ENCODE data around the gene KIF14. TPM values are rescaled to one million over a fixed set of nuclear protein-coding genes. Genes with fewer than 3 reads are reported as not detected.

The KIF14 gene
- total and polyA plus RNA-seq, 2 donors (not counting 1 experiment from before 2014, with no cell fraction given) = 2.2 to 4.0 TPM

DNA sequence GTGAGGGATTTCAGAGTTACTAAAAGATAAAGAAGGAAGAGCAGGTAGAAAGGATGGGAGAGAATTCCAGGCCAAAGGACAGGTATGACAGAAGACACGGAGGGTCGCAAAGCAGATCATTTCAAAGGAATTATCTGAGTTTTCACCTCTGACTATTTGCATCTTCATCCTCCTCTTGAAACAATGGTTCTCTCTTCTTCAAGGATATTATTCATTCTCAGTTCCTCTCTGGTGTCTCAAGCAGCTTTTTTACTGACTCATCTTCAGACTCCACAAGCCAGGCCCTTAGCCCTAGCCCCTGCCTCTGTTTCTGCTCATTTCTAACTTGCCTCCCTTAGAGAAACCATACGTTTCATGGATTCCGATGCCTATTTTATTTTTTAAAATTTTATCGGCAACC is 34.1 kb upstream of the KIF14 start:
- TF ChIP-seq, protein P1, sequence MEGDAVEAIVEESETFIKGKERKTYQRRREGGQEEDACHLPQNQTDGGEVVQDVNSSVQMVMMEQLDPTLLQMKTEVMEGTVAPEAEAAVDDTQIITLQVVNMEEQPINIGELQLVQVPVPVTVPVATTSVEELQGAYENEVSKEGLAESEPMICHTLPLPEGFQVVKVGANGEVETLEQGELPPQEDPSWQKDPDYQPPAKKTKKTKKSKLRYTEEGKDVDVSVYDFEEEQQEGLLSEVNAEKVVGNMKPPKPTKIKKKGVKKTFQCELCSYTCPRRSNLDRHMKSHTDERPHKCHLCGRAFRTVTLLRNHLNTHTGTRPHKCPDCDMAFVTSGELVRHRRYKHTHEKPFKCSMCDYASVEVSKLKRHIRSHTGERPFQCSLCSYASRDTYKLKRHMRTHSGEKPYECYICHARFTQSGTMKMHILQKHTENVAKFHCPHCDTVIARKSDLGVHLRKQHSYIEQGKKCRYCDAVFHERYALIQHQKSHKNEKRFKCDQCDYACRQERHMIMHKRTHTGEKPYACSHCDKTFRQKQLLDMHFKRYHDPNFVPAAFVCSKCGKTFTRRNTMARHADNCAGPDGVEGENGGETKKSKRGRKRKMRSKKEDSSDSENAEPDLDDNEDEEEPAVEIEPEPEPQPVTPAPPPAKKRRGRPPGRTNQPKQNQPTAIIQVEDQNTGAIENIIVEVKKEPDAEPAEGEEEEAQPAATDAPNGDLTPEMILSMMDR (conservative IDR thresholded peaks at IDR 0.05 in 1 of 2, IDR thresholded peaks at IDR 0.05 in 1 of 2; ENCODE audit: low read depth in 1 of 2, low read length in 2 of 2) = no peak
- no peak for TF ChIP-seq EZH2 (IDR thresholded peaks at IDR 0.05; ENCODE audit: low read length, missing control alignments)
- no peak overlapping the region for H3K27ac ChIP-seq (ENCODE audit: insufficient read depth, low read length)
- no peaks in the 10 kb centered on the region for H3K9me3 ChIP-seq (ENCODE audit: control insufficient read depth, insufficient read depth, low read depth, low read length)
- no peak overlapping the region for H2AFZ ChIP-seq (ENCODE audit: low read length)
- no peak overlapping the region for H3K9ac ChIP-seq (ENCODE audit: insufficient read depth, low read length)
- H3K4me2 ChIP-seq (ENCODE audit: extremely low read depth, insufficient read depth, low read length) = no peak overlapping the region
- no peaks in the 10 kb centered on the region for H3K27me3 ChIP-seq (ENCODE audit: control insufficient read depth, insufficient read depth, low read length)
- H3K79me2 ChIP-seq (ENCODE audit: control insufficient read depth, insufficient read depth, low read length) = no peaks in the 10 kb centered on the region
- no peaks in the 10 kb centered on the region for H3K4me1 ChIP-seq (ENCODE audit: control insufficient read depth, extremely low read depth, insufficient read depth, low read length)
- H3K4me3 ChIP-seq (replicated peaks in 1 of 4; ENCODE audit: control extremely low read depth in 1 of 4, insufficient read depth in 1 of 4, low read depth in 3 of 4, low read length in 4 of 4) = no peak overlapping the region
- H4K20me1 ChIP-seq (ENCODE audit: control insufficient read depth, extremely low read depth, insufficient read depth, low read length) = no peaks in the 10 kb centered on the region
- DNase-seq (ENCODE audit: low read depth in 2 of 2) = no peak
- peaks cover 5% of the 10 kb centered on the region for H3K36me3 ChIP-seq (ENCODE audit: control insufficient read depth, insufficient read depth, low read length)

DNA sequence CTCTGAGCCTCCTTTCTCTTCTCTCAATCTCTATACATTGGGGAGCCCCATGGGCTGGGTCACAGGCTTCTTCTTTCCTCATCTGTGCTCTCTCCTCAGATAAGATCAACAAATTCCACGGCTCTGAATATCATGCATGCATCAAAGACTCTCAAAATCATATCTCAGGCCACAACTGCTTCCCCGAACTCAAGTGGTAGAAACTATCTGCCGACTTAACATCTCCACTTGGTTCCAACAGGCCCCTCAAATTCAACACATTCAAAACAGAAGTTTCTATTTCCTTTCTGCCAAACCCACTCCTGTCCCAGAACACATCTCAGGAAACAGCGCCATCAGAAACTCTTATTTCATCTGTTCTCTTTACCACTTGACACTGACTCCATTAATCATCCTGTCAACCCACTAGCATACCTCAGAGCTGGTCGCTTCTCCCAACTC is 32.5 kb upstream of the KIF14 start:
- Histone ChIP-seq H3K79me2 (ENCODE audit: control insufficient read depth, insufficient read depth, low read length) (no peaks in the 10 kb centered on the region), H3K27ac (ENCODE audit: insufficient read depth, low read length) (no peak overlapping the region), H3K9ac (ENCODE audit: insufficient read depth, low read length) (no peak overlapping the region), H2AFZ (ENCODE audit: low read length) (no peak overlapping the region), H4K20me1 (ENCODE audit: control insufficient read depth, extremely low read depth, insufficient read depth, low read length) (no peaks in the 10 kb centered on the region), H3K4me3 (replicated peaks in 1 of 4; ENCODE audit: control extremely low read depth in 1 of 4, insufficient read depth in 1 of 4, low read depth in 3 of 4, low read length in 4 of 4) (no peak overlapping the region), H3K9me3 (ENCODE audit: control insufficient read depth, insufficient read depth, low read depth, low read length) (no peaks in the 10 kb centered on the region), H3K36me3 (ENCODE audit: control insufficient read depth, insufficient read depth, low read length) (peaks cover 4% of the 10 kb centered on the region), H3K4me2 (ENCODE audit: extremely low read depth, insufficient read depth, low read length) (no peak overlapping the region), H3K4me1 (ENCODE audit: control insufficient read depth, extremely low read depth, insufficient read depth, low read length) (no peaks in the 10 kb centered on the region), H3K27me3 (ENCODE audit: control insufficient read depth, insufficient read depth, low read length) (no peaks in the 10 kb centered on the region)
- TF ChIP-seq EZH2 (IDR thresholded peaks at IDR 0.05; ENCODE audit: low read length, missing control alignments) = no peak
- TF ChIP-seq, protein P1 (conservative IDR thresholded peaks at IDR 0.05 in 1 of 2, IDR thresholded peaks at IDR 0.05 in 1 of 2; ENCODE audit: low read depth in 1 of 2, low read length in 2 of 2) = no peak
- DNase-seq (ENCODE audit: low read depth in 2 of 2) = no peak

DNA sequence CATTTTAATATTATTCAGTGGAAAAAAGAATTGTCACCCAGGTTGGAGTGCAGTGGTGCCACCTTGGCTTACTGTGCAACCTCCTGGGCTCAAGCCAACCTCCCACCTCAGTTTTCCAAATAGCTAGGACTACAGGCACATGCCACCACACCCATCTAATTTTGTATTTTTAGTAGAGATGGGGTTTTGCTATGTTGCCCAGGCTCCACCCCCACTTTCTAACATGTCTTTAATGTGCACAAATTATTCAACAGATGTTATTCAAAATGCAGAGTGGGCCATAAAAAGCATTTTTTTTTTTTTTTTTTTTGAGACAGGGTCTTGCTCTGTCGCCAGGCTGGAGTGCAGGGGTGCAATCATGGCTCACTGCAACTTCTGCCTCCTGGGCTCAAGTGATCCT is 31.8 kb upstream of the KIF14 start:
- no peaks in the 10 kb centered on the region for H3K9me3 ChIP-seq (ENCODE audit: control insufficient read depth, insufficient read depth, low read depth, low read length)
- H4K20me1 ChIP-seq (ENCODE audit: control insufficient read depth, extremely low read depth, insufficient read depth, low read length) = no peaks in the 10 kb centered on the region
- H3K79me2 ChIP-seq (ENCODE audit: control insufficient read depth, insufficient read depth, low read length) = no peaks in the 10 kb centered on the region
- H2AFZ ChIP-seq (ENCODE audit: low read length) = no peak overlapping the region
- no peak overlapping the region for H3K4me3 ChIP-seq (replicated peaks in 1 of 4; ENCODE audit: control extremely low read depth in 1 of 4, insufficient read depth in 1 of 4, low read depth in 3 of 4, low read length in 4 of 4)
- H3K27ac ChIP-seq (ENCODE audit: insufficient read depth, low read length) = no peak overlapping the region
- DNase-seq (ENCODE audit: low read depth in 2 of 2) = no peak
- no peaks in the 10 kb centered on the region for H3K4me1 ChIP-seq (ENCODE audit: control insufficient read depth, extremely low read depth, insufficient read depth, low read length)
- H3K36me3 ChIP-seq (ENCODE audit: control insufficient read depth, insufficient read depth, low read length) = peaks cover 1% of the 10 kb centered on the region
- no peak overlapping the region for H3K9ac ChIP-seq (ENCODE audit: insufficient read depth, low read length)
- H3K27me3 ChIP-seq (ENCODE audit: control insufficient read depth, insufficient read depth, low read length) = no peaks in the 10 kb centered on the region
- TF ChIP-seq, protein P1 (conservative IDR thresholded peaks at IDR 0.05 in 1 of 2, IDR thresholded peaks at IDR 0.05 in 1 of 2; ENCODE audit: low read depth in 1 of 2, low read length in 2 of 2) = no peak
- TF ChIP-seq EZH2 (IDR thresholded peaks at IDR 0.05; ENCODE audit: low read length, missing control alignments) = no peak
- H3K4me2 ChIP-seq (ENCODE audit: extremely low read depth, insufficient read depth, low read length) = no peak overlapping the region
